Stimulated activated CD8-positive, alpha-beta memory T cell treated with anti-CD3 and anti-CD28 coated beads, Interleukin-4, amount 100 ng/mL, for 4 hours (primary cell): Measurements from ENCODE around the gene PPP2R3C.
"Not testable (repeated sequence)": the region's sequence is repeated elsewhere in the genome, so short reads cannot be mapped to it uniquely, and the experiment has no call there.

ENCODE experiments used
- DNase-seq, 2 donors: peaks; one replicate each; pipeline ENCODE4 v3.0.0-alpha.2; 2020; ENCODE audit warnings: low read depth in 2 of 2, low spot score in 1 of 2

The PPP2R3C gene

DNA sequence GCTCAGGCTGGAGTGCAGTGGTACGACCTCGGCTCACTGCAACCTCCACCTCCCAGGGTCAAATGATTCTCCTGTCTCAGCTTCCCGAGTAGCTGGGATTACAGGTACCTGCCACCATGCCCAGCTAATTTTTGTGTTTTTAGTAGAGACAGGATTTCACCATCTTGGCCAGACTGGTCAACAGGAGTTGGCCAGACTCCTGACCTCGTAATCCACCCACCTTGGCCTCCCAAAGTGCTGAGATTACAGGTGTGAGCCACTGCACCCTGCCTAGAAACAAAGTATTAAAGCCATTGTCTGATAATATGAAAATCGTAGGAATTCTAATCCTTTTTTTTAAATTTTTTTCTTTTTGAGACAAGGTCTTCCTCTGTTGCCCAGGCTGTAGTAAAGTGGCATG, 56.1 kb downstream of the PPP2R3C start:
- not testable (repeated sequence) for DNase-seq

DNA sequence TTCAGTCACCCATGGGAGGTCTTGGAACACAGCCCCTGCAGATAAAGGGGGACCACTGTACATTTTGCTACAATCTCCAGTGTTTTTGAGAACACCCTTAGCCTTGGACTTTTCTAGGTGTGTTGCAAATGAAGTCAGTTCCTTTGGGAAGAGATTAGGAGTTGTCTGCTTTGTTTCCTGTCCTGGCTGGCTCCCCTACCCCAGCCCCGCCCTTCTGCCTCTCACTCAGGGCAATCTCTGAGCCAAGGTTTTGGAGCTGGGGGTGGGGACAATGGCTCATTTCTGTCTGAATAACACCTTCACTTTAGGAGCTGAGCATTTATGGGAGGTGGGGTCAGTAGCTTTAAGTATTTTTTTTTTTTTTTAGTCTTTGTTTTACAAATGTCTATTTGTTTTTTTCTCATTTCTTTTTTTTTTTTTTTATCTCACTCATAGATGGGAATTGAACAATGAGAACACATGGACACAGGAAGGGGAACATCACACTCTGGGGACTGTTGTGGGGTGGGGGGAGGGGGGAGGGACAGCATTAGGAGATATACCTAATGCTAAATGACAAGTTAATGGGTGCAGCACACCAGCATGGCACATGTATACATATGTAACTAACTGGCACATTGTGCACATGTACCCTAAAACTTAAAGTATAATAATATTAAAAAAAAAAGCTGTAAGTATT, 60.5 kb downstream of the PPP2R3C start:
- not testable (repeated sequence) for DNase-seq

DNA sequence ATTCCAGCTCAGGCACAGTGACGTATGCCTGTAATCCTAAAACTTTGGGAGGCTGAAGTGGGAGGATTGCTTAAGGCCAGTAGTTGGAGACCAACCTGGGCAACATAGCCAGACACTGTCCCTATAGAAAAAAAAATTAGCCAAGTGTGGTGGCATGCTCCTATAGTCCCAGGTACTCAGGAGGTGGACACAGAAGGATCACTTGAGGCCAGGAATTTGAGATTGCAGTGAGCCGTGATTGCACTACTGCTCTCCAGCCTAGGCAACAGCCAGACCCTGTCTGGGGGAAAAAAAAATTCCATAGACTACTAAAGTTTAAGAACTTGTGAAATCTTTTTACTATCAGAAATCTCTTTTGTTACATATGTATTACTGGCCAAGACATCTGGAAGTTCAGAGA, 69.2 kb downstream of the PPP2R3C start:
- no peak for DNase-seq

DNA sequence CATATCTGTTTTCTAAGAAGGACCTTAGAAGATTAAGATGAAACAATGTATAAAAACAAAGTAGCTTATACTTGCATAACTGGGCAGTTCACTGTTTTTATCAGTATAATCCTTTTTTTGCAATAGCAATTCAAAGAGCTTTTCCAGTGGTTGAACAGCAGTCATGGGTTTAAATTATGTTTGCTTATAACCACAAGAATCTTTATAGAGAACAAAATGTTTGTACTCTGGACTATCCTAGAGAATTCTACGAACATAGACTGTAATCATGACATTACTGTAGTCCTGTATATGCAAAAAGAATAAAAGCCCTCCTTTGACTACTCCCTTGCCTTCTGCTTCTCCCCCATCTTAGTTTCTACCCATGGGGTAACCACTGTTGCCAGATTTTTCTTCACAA, 70.0 kb downstream of the PPP2R3C start:
- DNase-seq, result no peak

DNA sequence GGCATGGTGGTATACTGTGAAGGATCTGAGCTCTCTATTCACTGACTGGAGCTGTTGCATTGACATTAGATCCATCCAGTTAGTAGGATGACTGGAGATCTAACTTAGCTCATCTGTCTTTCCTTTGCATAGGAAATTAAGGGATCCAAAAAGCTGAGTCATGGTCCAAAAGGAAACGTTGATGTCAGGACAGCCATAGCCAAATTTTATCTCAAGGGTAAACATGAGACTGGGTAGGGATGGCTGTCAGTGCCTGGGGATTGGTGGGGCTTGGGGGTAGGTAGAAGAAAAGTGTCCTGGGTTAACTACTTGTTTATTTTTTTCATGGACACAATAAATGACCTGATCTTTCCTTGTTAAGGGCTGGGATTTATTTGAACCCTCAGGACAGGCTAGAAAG, 71.1 kb downstream of the PPP2R3C start:
- no peak for DNase-seq

DNA sequence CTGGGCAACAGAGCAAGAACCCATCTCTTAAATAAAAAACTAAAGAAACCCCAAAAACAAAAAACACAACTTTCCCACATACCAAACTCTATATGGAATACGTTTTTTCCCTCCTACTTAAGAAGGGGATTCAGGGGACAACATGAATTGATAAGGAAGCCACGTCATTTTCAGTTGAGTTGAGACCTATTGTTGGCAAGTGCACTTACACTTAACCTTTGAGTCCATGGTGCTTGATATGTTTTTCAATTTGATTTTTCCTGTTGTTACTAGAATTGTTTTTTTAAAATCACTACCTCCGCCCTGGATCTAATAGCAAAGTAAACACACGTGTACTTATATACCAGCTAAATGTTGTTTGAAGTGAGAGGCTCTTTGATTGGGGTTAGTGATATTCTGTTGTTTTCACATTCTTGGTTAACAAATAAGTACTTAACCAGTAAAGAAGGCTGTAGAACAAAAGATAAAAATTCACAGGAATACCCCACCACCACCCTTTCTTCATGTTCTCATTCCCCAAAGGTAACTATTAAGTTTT, 73.7 kb downstream of the PPP2R3C start:
- DNase-seq, result no peak

DNA sequence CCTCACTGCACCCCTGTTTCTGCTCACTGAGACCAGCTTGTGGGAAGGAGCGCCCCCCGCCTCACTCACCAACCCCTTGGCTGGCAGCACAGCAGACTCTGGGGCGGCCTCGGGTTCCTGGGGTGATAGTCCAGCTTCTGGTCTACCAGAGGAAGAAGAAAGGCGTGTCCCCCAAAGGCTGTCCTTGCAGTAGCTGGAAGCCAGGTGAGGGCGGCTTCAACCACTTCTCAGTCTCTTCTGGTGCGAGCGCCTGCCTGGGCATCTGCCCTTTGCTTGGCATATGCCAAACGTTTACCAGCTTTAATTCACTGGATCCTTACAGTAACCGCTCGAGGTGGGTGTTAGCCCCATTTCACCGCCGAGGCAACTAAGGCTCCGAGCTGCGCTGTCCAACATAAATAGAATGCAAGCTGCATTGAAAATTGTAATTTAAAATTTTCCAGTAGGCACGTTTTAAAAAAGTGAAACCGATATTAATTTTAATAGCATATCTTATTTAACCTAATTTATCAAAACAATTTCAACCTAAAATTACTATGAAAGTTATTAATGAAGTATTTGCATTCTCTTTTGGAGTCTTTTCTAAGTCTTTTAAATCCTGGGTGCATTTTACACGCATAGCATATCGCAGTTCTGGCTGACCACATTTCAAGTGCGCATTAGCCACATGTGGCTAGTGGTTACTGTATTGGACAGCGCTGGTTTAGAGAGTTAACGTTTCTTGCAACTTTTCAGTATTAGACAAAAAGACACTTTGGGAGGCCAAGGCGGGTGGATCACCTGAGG, 74.8 kb downstream of the PPP2R3C start:
- DNase-seq, result peak in 1 of 2 donors; percentile 3

DNA sequence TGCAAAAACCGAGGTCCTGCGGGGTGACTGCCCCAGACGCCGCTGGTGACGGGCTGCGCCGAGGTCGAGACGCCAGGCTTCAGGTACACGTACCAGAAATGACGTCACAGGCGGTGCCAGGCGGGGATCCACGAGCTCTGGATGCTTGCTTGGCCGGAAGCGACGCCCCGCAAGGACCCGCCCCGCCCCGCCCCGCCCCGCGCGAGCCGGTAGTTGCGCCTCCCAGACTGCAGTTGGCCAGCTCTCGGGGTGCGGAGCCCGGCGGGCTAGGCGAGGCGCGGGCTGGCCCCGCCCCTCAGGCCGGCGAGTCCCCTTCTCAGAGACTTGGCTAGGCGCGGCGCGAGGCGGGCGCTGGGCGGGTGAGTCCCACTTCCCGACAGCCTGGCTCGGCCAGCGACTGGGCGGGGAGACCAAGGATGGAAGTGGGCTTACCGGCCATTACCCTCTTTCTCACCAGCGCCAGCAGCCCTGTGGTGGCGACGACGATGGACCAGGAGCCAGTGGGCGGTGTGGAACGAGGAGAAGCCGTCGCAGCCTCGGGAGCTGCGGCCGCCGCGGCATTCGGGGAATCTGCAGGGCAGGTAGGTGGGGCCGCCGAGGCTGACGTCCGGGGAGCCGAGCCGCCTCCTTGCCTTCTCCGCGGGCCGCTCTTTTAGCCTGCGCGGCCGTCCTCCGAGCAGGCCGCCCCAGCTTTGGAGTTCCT, 75.6 kb downstream of the PPP2R3C start, which contains the start of gene FAM177A1:
Gene FAM177A1, plus strand, starts transcription at position 225 of the 703 bp plus-strand sequence. Its CDS starts 192 bp downstream, at position 417.
- peak; percentile 93 to 97 for DNase-seq

DNA sequence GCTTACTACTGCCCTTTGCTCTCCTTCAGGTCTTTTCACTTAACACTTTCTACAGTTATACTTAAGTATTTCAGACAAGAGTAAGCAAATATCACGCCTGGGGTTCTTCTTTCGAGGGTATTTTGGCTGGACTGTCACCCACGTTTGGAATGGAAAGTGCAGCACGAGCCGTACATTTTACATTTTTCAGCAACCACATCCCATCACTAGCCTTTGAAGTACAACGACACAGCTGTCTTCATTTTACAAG, 76.1 kb downstream of the PPP2R3C start:
- no peak for DNase-seq

DNA sequence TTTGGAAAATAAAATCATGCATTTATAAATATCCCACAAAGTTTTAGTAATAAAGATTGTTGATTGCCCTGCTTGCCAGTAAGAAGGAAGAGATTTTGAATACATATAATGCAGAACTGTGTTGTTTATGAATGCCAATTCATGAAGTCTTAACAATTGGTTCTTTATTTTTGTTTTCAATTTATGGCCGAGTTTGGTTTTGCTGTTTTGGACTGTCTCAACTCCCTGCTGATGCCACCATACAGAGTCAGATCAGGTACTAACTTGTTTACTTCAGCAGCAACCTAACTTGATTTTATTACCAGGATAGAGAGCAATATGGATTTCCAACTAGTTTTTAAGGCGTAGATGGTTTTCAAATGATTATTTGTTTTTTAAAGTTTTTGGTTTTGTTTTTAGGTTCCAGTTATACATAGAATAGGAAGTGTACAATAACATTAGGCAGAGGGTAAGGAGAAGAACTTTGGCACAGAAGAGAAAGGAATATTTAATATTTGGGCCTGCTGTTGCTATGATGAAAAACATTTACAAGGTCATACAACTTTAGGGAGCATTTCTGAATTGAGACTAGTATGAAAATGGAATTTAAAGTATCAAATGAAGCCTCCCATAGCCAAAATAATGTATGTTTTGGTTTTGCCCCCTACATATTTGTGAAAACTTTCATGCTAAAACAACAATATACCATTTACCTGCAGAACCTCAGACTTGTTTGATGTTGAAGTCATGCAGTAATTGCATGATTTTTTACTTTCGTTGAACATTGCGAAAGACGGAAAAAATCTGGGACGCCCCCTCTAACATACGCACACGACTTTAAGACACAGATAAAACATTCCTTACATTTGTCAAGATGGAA, 76.6 kb downstream of the PPP2R3C start:
- no peak for DNase-seq

DNA sequence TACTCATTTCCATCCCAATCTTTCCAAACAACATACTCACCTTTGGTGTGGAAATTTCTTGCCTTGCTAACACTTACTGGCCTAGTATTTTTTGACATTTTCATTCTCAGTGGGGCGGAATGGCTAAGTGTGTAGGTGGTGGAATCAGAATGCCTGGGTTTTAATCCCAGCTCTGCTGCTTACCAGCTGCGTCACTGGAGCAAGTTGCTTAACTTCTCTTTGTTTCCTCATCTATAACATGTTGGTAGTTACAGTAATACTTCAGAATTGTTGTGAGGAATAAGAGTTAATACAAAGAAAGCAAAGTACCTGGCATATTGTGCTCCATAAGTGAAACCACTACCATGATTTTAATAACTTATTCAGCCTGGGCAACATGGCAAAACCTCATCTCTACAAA, 78.7 kb downstream of the PPP2R3C start:
- DNase-seq, result no peak

DNA sequence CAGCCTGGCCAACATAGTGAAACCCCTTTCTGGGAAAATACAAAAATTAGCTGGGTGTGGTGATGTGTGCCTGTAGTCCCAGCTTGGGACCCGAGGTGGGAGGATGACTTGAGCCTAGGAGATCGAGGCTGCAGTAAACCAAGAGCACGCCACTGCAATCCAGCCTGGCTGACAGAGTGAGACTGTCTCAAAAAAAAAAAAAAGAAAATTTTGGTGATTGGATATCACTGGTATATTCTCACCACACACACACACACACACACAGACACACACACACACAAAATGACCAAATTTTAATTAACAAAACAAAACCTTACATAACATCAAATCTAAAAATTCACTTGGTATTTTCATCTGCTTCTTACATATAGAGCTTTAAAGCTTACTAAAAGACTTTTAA, 79.2 kb downstream of the PPP2R3C start:
- DNase-seq, result no peak

DNA sequence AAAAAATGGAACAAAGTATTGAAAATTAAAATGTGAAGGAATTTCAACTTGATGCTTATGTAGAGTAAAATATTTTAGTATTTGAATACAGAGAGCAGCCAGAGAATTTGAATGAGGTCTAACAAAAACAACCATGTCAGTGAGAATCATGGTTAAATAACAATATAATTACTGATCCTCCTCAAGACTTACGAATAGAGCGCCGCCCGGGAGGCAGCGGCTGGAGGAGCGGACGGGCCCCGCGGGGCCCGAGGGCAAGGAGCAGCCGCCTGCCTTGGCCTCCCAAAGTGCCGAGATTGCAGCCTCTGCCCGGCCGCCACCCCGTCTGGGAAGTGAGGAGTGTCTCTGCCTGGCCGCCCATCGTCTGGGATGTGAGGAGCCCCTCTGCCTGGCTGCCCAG, 83.5 kb downstream of the PPP2R3C start:
- DNase-seq, result not testable (repeated sequence)
